SU-DHL-6 (cell line): ENCODE measurements around the gene MEF2C.

Experiments
- H2AFZ ChIP-seq: fragments of 200-600 bp; sonication (generic); 2 replicates; pipeline ENCODE4 v1.6.1; 2014; ENCODE audit warnings: low read depth, mild to moderate bottlenecking, moderate library complexity, mixed read lengths, antibody characterized with exemption, low read length; ENCODE audit not compliant: severe bottlenecking
- H3F3A ChIP-seq: fragments of 200-600 bp; shearing (Covaris generic); 2 replicates; pipeline ENCODE4 v1.6.0; 2016; ENCODE audit warnings: antibody characterized with exemption, mild to moderate bottlenecking; ENCODE audit not compliant: insufficient read depth
- H3K27ac ChIP-seq: fragments of 200-600 bp; sonication (generic); 2 replicates; pipeline ENCODE4 v1.5.1; 2016; ENCODE audit warnings: low read depth, mild to moderate bottlenecking, low read length, moderate library complexity, mixed read lengths
- H3K27me3 ChIP-seq: fragments of 200-600 bp; sonication (generic), shearing (Covaris generic); 2 replicates; pipeline ENCODE4 v1.6.0; 2014; ENCODE audit warnings: mild to moderate bottlenecking, low read length
- H3K36me3 ChIP-seq: fragments of 200-600 bp; sonication (generic); 2 replicates; pipeline ENCODE4 v1.6.1; 2014; ENCODE audit warnings: mild to moderate bottlenecking, low read length, mixed read lengths
- H3K4me2 ChIP-seq: fragments of 300-600, 200-600 bp; shearing (Covaris generic), sonication (generic); 2 replicates; pipeline ENCODE4 v1.6.0; 2014; ENCODE audit warnings: low read length, low read depth, mild to moderate bottlenecking; ENCODE audit not compliant: poor library complexity, severe bottlenecking
- H3K4me3 ChIP-seq: fragments of 200-600 bp; sonication (generic); 2 replicates; pipeline ENCODE4 v1.5.1; 2014; ENCODE audit warnings: antibody characterized with exemption, low read length, mild to moderate bottlenecking, mixed read lengths; ENCODE audit not compliant: insufficient read depth, poor library complexity, severe bottlenecking
- H3K79me2 ChIP-seq: fragments of 200-600 bp; sonication (generic); 2 replicates; pipeline ENCODE4 v1.6.1; 2014; ENCODE audit warnings: mild to moderate bottlenecking, low read length, moderate library complexity; ENCODE audit not compliant: insufficient read depth
- H3K9ac ChIP-seq: fragments of 200-600 bp; sonication (generic); 2 replicates; pipeline ENCODE4 v1.7.0; 2014; ENCODE audit warnings: mild to moderate bottlenecking, low read length
- H3K9me2 ChIP-seq: fragments of 200-600 bp; sonication (generic); replicated peaks from 2 replicates; pipeline ENCODE4 v1.6.1; 2014; ENCODE audit warnings: low read length; ENCODE audit not compliant: insufficient read depth
- H3K9me3 ChIP-seq: fragments of 200-600 bp; sonication (generic); 2 replicates; pipeline ENCODE4 v1.6.1; 2014; ENCODE audit warnings: low read length, mixed read lengths; ENCODE audit not compliant: insufficient read depth
- H4K20me1 ChIP-seq: fragments of 200-600 bp; sonication (generic); 2 replicates; pipeline ENCODE4 v1.6.1; 2014; ENCODE audit warnings: low read depth, mild to moderate bottlenecking, antibody characterized with exemption, low read length, moderate library complexity, mixed read lengths
- EZH2phosphoT487 ChIP-seq: fragments of 200-600 bp; sonication (generic), shearing (Covaris generic); conservative IDR thresholded peaks from 2 replicates; pipeline ENCODE4 v1.6.1; 2018; ENCODE audit warnings: mild to moderate bottlenecking, antibody characterized with exemption, low read length, moderate library complexity, mixed read lengths
- TF ChIP-seq, protein P1 (sequence below): fragments of 200-600 bp; sonication (generic); IDR thresholded peaks from one replicate; pipeline ENCODE4 v1.5.1; 2017; ENCODE audit warnings: antibody characterized with exemption, mild to moderate bottlenecking, low read length, moderate library complexity; ENCODE audit not compliant: insufficient read depth, poor library complexity, severe bottlenecking

MEF2C gene

DNA sequence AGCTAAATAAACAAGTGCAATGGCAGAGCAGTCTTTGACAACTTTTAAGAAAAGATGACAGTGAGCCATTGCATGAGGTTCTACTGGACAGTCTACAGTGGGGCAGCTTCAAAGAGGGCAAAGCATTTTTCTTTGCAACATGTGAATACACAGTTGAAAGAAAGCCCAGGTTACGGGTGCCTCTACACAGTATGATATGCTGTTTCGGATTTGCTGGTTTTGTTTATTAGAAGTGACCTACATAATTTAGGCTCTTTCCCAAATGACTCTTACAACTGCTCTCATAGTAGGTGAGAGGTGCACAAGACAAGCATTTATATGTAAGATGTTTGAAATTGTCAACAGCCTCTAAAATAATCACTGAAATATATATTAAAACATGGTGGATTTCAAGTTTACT lies 62.4 kb downstream of the MEF2C start:
- Histone ChIP-seq H3F3A (0 out of 2 replicates have a peak, but pooled peaks cover under 1% of the 10 kb centered on the region), H3K4me2 (no peak overlapping the region), H3K9ac (no peak overlapping the region), H3K36me3 (0 out of 2 replicates have a peak, but pooled peaks cover 2% of the 10 kb centered on the region), H3K9me2 (no peaks in the 10 kb centered on the region), H3K79me2 (no peaks in the 10 kb centered on the region), H3K27me3 (no peaks in the 10 kb centered on the region), H2AFZ (no peak overlapping the region), H3K27ac (no peak overlapping the region), H4K20me1 (no peaks in the 10 kb centered on the region), H3K4me3 (no peak overlapping the region), H3K9me3 (no peaks in the 10 kb centered on the region)
- TF ChIP-seq, protein P1, sequence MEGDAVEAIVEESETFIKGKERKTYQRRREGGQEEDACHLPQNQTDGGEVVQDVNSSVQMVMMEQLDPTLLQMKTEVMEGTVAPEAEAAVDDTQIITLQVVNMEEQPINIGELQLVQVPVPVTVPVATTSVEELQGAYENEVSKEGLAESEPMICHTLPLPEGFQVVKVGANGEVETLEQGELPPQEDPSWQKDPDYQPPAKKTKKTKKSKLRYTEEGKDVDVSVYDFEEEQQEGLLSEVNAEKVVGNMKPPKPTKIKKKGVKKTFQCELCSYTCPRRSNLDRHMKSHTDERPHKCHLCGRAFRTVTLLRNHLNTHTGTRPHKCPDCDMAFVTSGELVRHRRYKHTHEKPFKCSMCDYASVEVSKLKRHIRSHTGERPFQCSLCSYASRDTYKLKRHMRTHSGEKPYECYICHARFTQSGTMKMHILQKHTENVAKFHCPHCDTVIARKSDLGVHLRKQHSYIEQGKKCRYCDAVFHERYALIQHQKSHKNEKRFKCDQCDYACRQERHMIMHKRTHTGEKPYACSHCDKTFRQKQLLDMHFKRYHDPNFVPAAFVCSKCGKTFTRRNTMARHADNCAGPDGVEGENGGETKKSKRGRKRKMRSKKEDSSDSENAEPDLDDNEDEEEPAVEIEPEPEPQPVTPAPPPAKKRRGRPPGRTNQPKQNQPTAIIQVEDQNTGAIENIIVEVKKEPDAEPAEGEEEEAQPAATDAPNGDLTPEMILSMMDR: no peak
- no peak for TF ChIP-seq EZH2phosphoT487

DNA sequence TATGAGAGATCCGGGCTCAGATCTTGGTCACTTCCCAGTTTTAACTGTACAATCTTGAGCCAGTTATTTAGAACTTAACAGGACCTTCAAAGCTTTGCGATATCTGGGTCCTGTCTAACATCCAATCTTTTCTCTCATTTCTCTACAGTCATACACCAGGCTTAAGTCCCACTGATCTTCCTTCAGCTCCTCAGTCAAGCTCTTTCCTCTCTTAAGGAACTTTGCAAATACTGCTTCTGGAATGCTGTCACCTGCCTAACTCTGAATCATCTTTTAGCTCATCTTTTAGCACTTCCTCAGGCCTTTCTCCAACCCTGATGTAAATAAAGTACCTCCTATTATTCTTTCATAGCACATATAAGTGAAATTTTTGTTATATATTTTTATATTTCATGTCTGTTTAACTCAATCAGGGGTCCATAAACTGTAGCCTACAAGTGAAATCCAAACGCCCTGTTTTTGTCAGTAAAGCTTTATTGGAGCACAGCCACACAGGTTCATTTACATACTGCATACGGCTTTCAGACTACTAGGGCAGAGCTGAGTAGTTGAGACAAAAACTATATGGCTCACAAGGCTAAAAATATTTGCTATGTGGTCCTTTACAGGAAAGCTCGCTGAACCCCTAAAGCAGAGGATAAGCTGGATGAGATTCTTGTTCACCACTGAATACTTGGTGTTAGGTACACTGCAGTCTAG lies 63.5 kb downstream of the MEF2C start:
- Histone ChIP-seq H3K9ac (no peak overlapping the region), H3K9me3 (no peaks in the 10 kb centered on the region), H3K79me2 (no peaks in the 10 kb centered on the region), H3F3A (no peaks in the 10 kb centered on the region), H3K36me3 (0 out of 2 replicates have a peak, but pooled peaks cover 2% of the 10 kb centered on the region), H3K4me2 (no peak overlapping the region), H2AFZ (no peak overlapping the region), H3K27me3 (no peaks in the 10 kb centered on the region), H3K9me2 (no peaks in the 10 kb centered on the region), H4K20me1 (no peaks in the 10 kb centered on the region), H3K4me3 (no peak overlapping the region), H3K27ac (no peak overlapping the region)
- TF ChIP-seq EZH2phosphoT487: no peak
- TF ChIP-seq, protein P1: no peak

DNA sequence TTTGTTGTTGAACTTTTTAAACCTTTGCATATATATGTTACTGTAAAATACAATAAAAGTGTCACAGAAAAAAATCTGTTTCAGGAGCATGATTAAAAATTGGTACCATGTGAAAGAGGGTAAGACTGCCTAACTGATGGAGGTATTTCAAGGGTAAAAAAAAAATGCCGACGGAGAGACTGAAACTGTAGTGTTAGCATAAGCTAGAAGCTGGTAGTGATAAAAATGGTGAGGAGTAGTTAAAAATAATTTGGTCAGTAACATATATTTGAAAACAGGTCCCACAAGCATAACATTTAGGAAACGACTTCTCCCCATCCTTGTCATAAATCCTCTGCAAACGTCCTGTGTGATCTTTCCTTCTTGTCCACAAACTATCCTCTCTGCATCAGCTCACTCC lies 64.7 kb downstream of the MEF2C start:
- Histone ChIP-seq H4K20me1 (no peaks in the 10 kb centered on the region), H3K4me2 (no peak overlapping the region), H3K4me3 (no peak overlapping the region), H3K9me3 (no peaks in the 10 kb centered on the region), H3F3A (no peaks in the 10 kb centered on the region), H3K9ac (no peak overlapping the region), H3K79me2 (no peaks in the 10 kb centered on the region), H2AFZ (no peak overlapping the region), H3K9me2 (no peaks in the 10 kb centered on the region), H3K27me3 (no peaks in the 10 kb centered on the region), H3K27ac (no peak overlapping the region), H3K36me3 (0 out of 2 replicates have a peak, but pooled peaks cover 2% of the 10 kb centered on the region)
- TF ChIP-seq, protein P1: no peak
- TF ChIP-seq EZH2phosphoT487: no peak
